ENCODE data around the gene ZBTB7C.

The ZBTB7C gene

GRCh38 chr18:48304906-48305693, 104.1 kb downstream of the ZBTB7C start:
- DNase-seq: no peak
- H3K27ac Mint-ChIP-seq: no peak overlapping the region
- CTCF ChIA-PET: no interaction called here
- peaks cover 8% of the 10 kb centered on the region for H3K4me1 Mint-ChIP-seq
- peaks cover 25% of the 10 kb centered on the region for H3K27me3 Mint-ChIP-seq
- H3K9me3 Mint-ChIP-seq: no peaks in the 10 kb centered on the region
- H3K36me3 Mint-ChIP-seq: no peaks in the 10 kb centered on the region
- no peak overlapping the region for H3K4me3 Mint-ChIP-seq

GRCh38 chr18:48303883-48304282, 105.3 kb downstream of the ZBTB7C start:
- H3K4me1 Mint-ChIP-seq: peaks cover 17% of the 10 kb centered on the region
- H3K9me3 Mint-ChIP-seq: no peaks in the 10 kb centered on the region
- H3K27ac Mint-ChIP-seq: no peak overlapping the region
- H3K27me3 Mint-ChIP-seq: peaks cover 20% of the 10 kb centered on the region
- DNase-seq: no peak
- CTCF ChIA-PET: no interaction called here
- no peaks in the 10 kb centered on the region for H3K36me3 Mint-ChIP-seq
- H3K4me3 Mint-ChIP-seq: no peak overlapping the region

- CTCF ChIA-PET: no interaction called here
- Mint-ChIP-seq H3K9me3 (no peaks in the 10 kb centered on the region), H3K27ac (no peak overlapping the region)
Measured at GRCh38 chr18:48302736-48303135, 106.4 kb downstream of the ZBTB7C start.

GRCh38 chr18:48300463-48300961, 108.7 kb downstream of the ZBTB7C start:
- Mint-ChIP-seq H3K9me3 (no peaks in the 10 kb centered on the region), H3K27ac (peak overlapping the region; percentile 42), H3K4me1 (peaks cover 17% of the 10 kb centered on the region), H3K4me3 (no peak overlapping the region), H3K27me3 (peaks cover 13% of the 10 kb centered on the region), H3K36me3 (no peaks in the 10 kb centered on the region)
- CTCF ChIA-PET: interaction anchor here (1.0 kb wide), 1 partner anchor 263 kb away, joined by 3 read pairs; no protein-coding TSS in a partner anchor
- peak; percentile 63 for DNase-seq

More at GRCh38 chr18:48302736-48303135, 106.4 kb downstream of the ZBTB7C start:
- no peak for DNase-seq
- no peaks in the 10 kb centered on the region for H3K36me3 Mint-ChIP-seq
- H3K4me1 Mint-ChIP-seq: peaks cover 17% of the 10 kb centered on the region
- no peak overlapping the region for H3K4me3 Mint-ChIP-seq
- H3K27me3 Mint-ChIP-seq: peaks cover 19% of the 10 kb centered on the region

GRCh38 chr18:48297139-48297538, 112.0 kb downstream of the ZBTB7C start:
- Mint-ChIP-seq H3K4me3 (no peak overlapping the region), H3K27me3 (peaks cover 23% of the 10 kb centered on the region)
- CTCF ChIA-PET: no interaction called here

GRCh38 chr18:48296581-48296980, 112.6 kb downstream of the ZBTB7C start:
- Mint-ChIP-seq H3K4me1 (peaks cover 17% of the 10 kb centered on the region), H3K27ac (no peak overlapping the region), H3K27me3 (peaks cover 23% of the 10 kb centered on the region), H3K4me3 (no peak overlapping the region), H3K36me3 (no peaks in the 10 kb centered on the region), H3K9me3 (no peaks in the 10 kb centered on the region)
- no peak for DNase-seq
- CTCF ChIA-PET: no interaction called here

More at GRCh38 chr18:48297139-48297538, 112.0 kb downstream of the ZBTB7C start:
- no peak for DNase-seq
- no peak overlapping the region for H3K27ac Mint-ChIP-seq
- no peaks in the 10 kb centered on the region for H3K9me3 Mint-ChIP-seq
- no peaks in the 10 kb centered on the region for H3K36me3 Mint-ChIP-seq
- H3K4me1 Mint-ChIP-seq: peaks cover 17% of the 10 kb centered on the region

- no peak overlapping the region for H3K27ac Mint-ChIP-seq
- H3K36me3 Mint-ChIP-seq: no peaks in the 10 kb centered on the region
- no peak overlapping the region for H3K4me3 Mint-ChIP-seq
- CTCF ChIA-PET: no interaction called here
- H3K4me1 Mint-ChIP-seq: peaks cover 15% of the 10 kb centered on the region
- peaks cover 21% of the 10 kb centered on the region for H3K27me3 Mint-ChIP-seq
- no peak for DNase-seq
- no peaks in the 10 kb centered on the region for H3K9me3 Mint-ChIP-seq
Measured at GRCh38 chr18:48295586-48296311, 113.4 kb downstream of the ZBTB7C start.

GRCh38 chr18:48294899-48295585, 114.1 kb downstream of the ZBTB7C start:
- Mint-ChIP-seq H3K4me1 (peaks cover 8% of the 10 kb centered on the region), H3K4me3 (no peak overlapping the region)
- CTCF ChIA-PET: no interaction called here

GRCh38 chr18:48293954-48294898, 115.0 kb downstream of the ZBTB7C start:
- peaks cover 24% of the 10 kb centered on the region for H3K27me3 Mint-ChIP-seq
- DNase-seq: no peak
- H3K4me3 Mint-ChIP-seq: no peak overlapping the region
- H3K36me3 Mint-ChIP-seq: no peaks in the 10 kb centered on the region
- H3K9me3 Mint-ChIP-seq: no peaks in the 10 kb centered on the region
- H3K27ac Mint-ChIP-seq: no peak overlapping the region
- H3K4me1 Mint-ChIP-seq: peaks cover under 1% of the 10 kb centered on the region
- CTCF ChIA-PET: no interaction called here

More at GRCh38 chr18:48294899-48295585, 114.1 kb downstream of the ZBTB7C start:
- no peak for DNase-seq
- no peak overlapping the region for H3K27ac Mint-ChIP-seq
- no peaks in the 10 kb centered on the region for H3K36me3 Mint-ChIP-seq
- no peaks in the 10 kb centered on the region for H3K9me3 Mint-ChIP-seq
- peaks cover 24% of the 10 kb centered on the region for H3K27me3 Mint-ChIP-seq

- Mint-ChIP-seq H3K9me3 (no peaks in the 10 kb centered on the region), H3K27ac (no peak overlapping the region), H3K27me3 (peaks cover 18% of the 10 kb centered on the region), H3K4me3 (no peak overlapping the region), H3K36me3 (no peaks in the 10 kb centered on the region), H3K4me1 (no peaks in the 10 kb centered on the region)
- no peak for DNase-seq
- CTCF ChIA-PET: no interaction called here
Measured at GRCh38 chr18:48292782-48293424, 116.3 kb downstream of the ZBTB7C start.

- DNase-seq: no peak
- Mint-ChIP-seq H3K9me3 (no peaks in the 10 kb centered on the region), H3K27me3 (peaks cover 18% of the 10 kb centered on the region), H3K4me3 (no peak overlapping the region), H3K27ac (no peak overlapping the region), H3K4me1 (no peaks in the 10 kb centered on the region), H3K36me3 (no peaks in the 10 kb centered on the region)
- CTCF ChIA-PET: no interaction called here
Measured at GRCh38 chr18:48292229-48292628, 117.0 kb downstream of the ZBTB7C start.

GRCh38 chr18:48290162-48290926, 118.8 kb downstream of the ZBTB7C start:
- Mint-ChIP-seq H3K36me3 (no peaks in the 10 kb centered on the region), H3K4me3 (no peak overlapping the region), H3K27me3 (peaks cover 18% of the 10 kb centered on the region), H3K27ac (no peak overlapping the region), H3K9me3 (no peaks in the 10 kb centered on the region), H3K4me1 (no peaks in the 10 kb centered on the region)
- no peak for DNase-seq
- CTCF ChIA-PET: no interaction called here

GRCh38 chr18:48284743-48285142, 124.4 kb downstream of the ZBTB7C start:
- Mint-ChIP-seq H3K9me3 (no peaks in the 10 kb centered on the region), H3K4me1 (no peaks in the 10 kb centered on the region), H3K27me3 (peaks cover 15% of the 10 kb centered on the region), H3K4me3 (no peak overlapping the region), H3K36me3 (no peaks in the 10 kb centered on the region), H3K27ac (no peak overlapping the region)
- CTCF ChIA-PET: no interaction called here
- DNase-seq: no peak

Measured in activated naive CD4-positive, alpha-beta T cell treated with anti-CD3 and anti-CD28 coated beads, Interleukin-2, amount 10 ng/mL, durations not matched to agents 7 days and 5 days (primary cell).